Neural crest cell (in vitro differentiated cells): ENCODE data around the gene TEX29. TPM values are rescaled to one million over a fixed set of nuclear protein-coding genes. Genes with fewer than 3 reads are reported as not detected.

Source experiments
- DNase-seq: peaks from one replicate; pipeline ENCODE4 v3.0.0; 2021; ENCODE audit warnings: low read depth, mixed read lengths, low spot score
- H3K27ac Mint-ChIP-seq: one replicate; pipeline ENCODE4 v1.8.0; 2021; ENCODE audit warnings: mild to moderate bottlenecking, mixed read lengths; ENCODE audit not compliant: unreplicated experiment
- H3K27me3 Mint-ChIP-seq: 2 replicates; pipeline ENCODE4 v1.8.0; 2021; ENCODE audit warnings: low read depth, mild to moderate bottlenecking, mixed read lengths
- H3K36me3 Mint-ChIP-seq: 2 replicates; pipeline ENCODE4 v1.8.0; 2021; ENCODE audit warnings: low read depth, mild to moderate bottlenecking, mixed read lengths
- H3K4me1 Mint-ChIP-seq: 2 replicates; pipeline ENCODE4 v1.8.0; 2021; ENCODE audit warnings: mixed read lengths
- H3K4me3 Mint-ChIP-seq: one replicate; pipeline ENCODE4 v1.8.0; 2021; ENCODE audit warnings: mild to moderate bottlenecking, mixed read lengths
- H3K9me3 Mint-ChIP-seq: 2 replicates; pipeline ENCODE4 v1.8.0; 2021; ENCODE audit warnings: mixed read lengths
- CTCF ChIP-seq: fragments of 200-600 bp; sonication (generic); conservative IDR thresholded peaks from 2 replicates; pipeline ENCODE4 v1.5.0; 2021; ENCODE audit warnings: antibody characterized with exemption, mild to moderate bottlenecking
- total RNA-seq: library from RNA; stranded (reverse); gene quantifications from 2 replicates; pipeline ENCODE4 v1.2.1, GENCODE V29; 2021

The TEX29 gene
- total RNA-seq, 1 donor from 2014 or later = not detected

GRCh38 chr13:111303559-111303958 lies 16.9 kb upstream of the TEX29 start:
- TF ChIP-seq CTCF = no peak
- Mint-ChIP-seq H3K9me3 (peaks cover 4% of the 10 kb centered on the region), H3K36me3 (peaks cover 38% of the 10 kb centered on the region), H3K27ac (no peak overlapping the region), H3K27me3 (no peaks in the 10 kb centered on the region), H3K4me1 (no peaks in the 10 kb centered on the region), H3K4me3 (no peak overlapping the region)
- no peak for DNase-seq

GRCh38 chr13:111304041-111304544 lies 16.3 kb upstream of the TEX29 start:
- Mint-ChIP-seq H3K9me3 (peaks cover 5% of the 10 kb centered on the region), H3K36me3 (peaks cover 43% of the 10 kb centered on the region), H3K4me1 (no peaks in the 10 kb centered on the region), H3K4me3 (no peak overlapping the region), H3K27me3 (no peaks in the 10 kb centered on the region), H3K27ac (no peak overlapping the region)
- DNase-seq = no peak
- TF ChIP-seq CTCF = no peak

GRCh38 chr13:111304603-111305289 lies 15.7 kb upstream of the TEX29 start:
- H3K27me3 Mint-ChIP-seq = no peaks in the 10 kb centered on the region
- no peak overlapping the region for H3K4me3 Mint-ChIP-seq
- H3K27ac Mint-ChIP-seq = no peak overlapping the region
- peaks cover 50% of the 10 kb centered on the region for H3K36me3 Mint-ChIP-seq
- DNase-seq = no peak
- TF ChIP-seq CTCF = no peak
- H3K4me1 Mint-ChIP-seq = no peaks in the 10 kb centered on the region
- H3K9me3 Mint-ChIP-seq = peaks cover 12% of the 10 kb centered on the region

GRCh38 chr13:111312944-111313590 lies 7.4 kb upstream of the TEX29 start:
- Mint-ChIP-seq H3K27ac (no peak overlapping the region), H3K9me3 (peaks cover 25% of the 10 kb centered on the region), H3K4me3 (no peak overlapping the region), H3K36me3 (peaks cover 59% of the 10 kb centered on the region), H3K4me1 (no peaks in the 10 kb centered on the region), H3K27me3 (no peaks in the 10 kb centered on the region)
- no peak for DNase-seq
- no peak for TF ChIP-seq CTCF

GRCh38 chr13:111313911-111314425 lies 6.5 kb upstream of the TEX29 start:
- Mint-ChIP-seq H3K4me3 (no peak overlapping the region), H3K36me3 (peaks cover 50% of the 10 kb centered on the region), H3K9me3 (peaks cover 24% of the 10 kb centered on the region), H3K4me1 (no peaks in the 10 kb centered on the region), H3K27me3 (no peaks in the 10 kb centered on the region), H3K27ac (no peak overlapping the region)
- TF ChIP-seq CTCF = no peak
- DNase-seq = no peak
